ENCODE measurements around the gene CORO6. TPM values are rescaled to one million over a fixed set of nuclear protein-coding genes. Genes with fewer than 3 reads are reported as not detected.

Gene CORO6
- total RNA-seq (1 to 10 TPM in 1 of 2 donors, under 1 TPM in 1; 0.23 to 3.0 TPM), polyA plus RNA-seq (under 1 TPM; 0.44 to 0.75 TPM)

- DNase-seq (ENCODE audit: low spot score), result peak; percentile 68
- Histone ChIP-seq H3K27ac (ENCODE audit: low read depth in 1 of 2, low read length in 2 of 2) (no peak within 1 kb of the TSS), H3K27me3 (ENCODE audit: control insufficient read depth in 4 of 4, insufficient read depth in 4 of 4, low read length in 3 of 4) (peaks cover 0 to 2% (median 0%) of the 10 kb centered on the region in 4 donors)
Measured at GRCh38 chr17:29622337-29623282, at the start of gene CORO6. Gene CORO6 (minus strand): TSS chr17:29622912. CDS start chr17:29621421, 1,491 bp downstream.

DNA sequence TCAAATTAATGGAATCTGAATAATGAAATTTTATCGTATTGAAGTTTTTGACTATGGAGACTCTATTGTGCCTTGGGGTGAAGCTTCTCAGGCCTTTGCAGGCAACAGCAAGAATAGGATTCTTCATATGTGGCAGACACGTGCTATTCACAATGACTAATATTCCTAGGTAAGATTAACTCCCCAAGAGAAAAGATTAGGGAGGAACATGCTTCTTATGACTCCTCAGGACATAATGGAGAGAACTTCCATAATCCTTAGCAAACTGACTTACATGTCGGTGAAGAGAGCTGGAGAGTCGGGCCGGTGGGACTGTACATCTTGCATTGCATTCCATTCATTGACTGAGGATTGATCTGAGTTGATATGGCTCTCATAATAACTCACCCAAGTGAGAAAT, 48.9 kb upstream of the CORO6 start:
- peaks cover 4 to 14% (median 11%) of the 10 kb centered on the region in 4 donors for H3K36me3 ChIP-seq (ENCODE audit: control insufficient read depth in 4 of 4, insufficient read depth in 3 of 4, low read depth in 1 of 4, low read length in 3 of 4)
- TF ChIP-seq HNF4A (conservative IDR thresholded peaks at IDR 0.05) (no peak), GABPA (IDR thresholded peaks at IDR 0.05 in 1 of 2, conservative IDR thresholded peaks at IDR 0.05 in 1 of 2) (no peak)
- TF ChIP-seq, protein P1, sequence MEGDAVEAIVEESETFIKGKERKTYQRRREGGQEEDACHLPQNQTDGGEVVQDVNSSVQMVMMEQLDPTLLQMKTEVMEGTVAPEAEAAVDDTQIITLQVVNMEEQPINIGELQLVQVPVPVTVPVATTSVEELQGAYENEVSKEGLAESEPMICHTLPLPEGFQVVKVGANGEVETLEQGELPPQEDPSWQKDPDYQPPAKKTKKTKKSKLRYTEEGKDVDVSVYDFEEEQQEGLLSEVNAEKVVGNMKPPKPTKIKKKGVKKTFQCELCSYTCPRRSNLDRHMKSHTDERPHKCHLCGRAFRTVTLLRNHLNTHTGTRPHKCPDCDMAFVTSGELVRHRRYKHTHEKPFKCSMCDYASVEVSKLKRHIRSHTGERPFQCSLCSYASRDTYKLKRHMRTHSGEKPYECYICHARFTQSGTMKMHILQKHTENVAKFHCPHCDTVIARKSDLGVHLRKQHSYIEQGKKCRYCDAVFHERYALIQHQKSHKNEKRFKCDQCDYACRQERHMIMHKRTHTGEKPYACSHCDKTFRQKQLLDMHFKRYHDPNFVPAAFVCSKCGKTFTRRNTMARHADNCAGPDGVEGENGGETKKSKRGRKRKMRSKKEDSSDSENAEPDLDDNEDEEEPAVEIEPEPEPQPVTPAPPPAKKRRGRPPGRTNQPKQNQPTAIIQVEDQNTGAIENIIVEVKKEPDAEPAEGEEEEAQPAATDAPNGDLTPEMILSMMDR (IDR thresholded peaks at IDR 0.05; ENCODE audit: low read depth, low read length, missing input control), result no peak
- no peak for DNase-seq (ENCODE audit: low spot score)
- H3K4me1 ChIP-seq (ENCODE audit: control insufficient read depth in 4 of 4, insufficient read depth in 4 of 4, low read length in 3 of 4), result no peaks in the 10 kb centered on the region
- H3K27ac ChIP-seq (ENCODE audit: low read depth in 1 of 2, low read length in 2 of 2), result no peak overlapping the region
- no peak overlapping the region for H3K4me3 ChIP-seq (ENCODE audit: low read depth in 1 of 3, low read length in 3 of 3)
- no peaks in the 10 kb centered on the region for H3K27me3 ChIP-seq (ENCODE audit: control insufficient read depth in 4 of 4, insufficient read depth in 4 of 4, low read length in 3 of 4)
- H3K9me3 ChIP-seq (ENCODE audit: control insufficient read depth in 4 of 4, low read length in 3 of 4), result no peaks in the 10 kb centered on the region
- H3K9ac ChIP-seq (ENCODE audit: low read depth in 1 of 2, low read length in 2 of 2), result no peak overlapping the region
- 96% methylated on average over 5 of the region's 5 CpGs for WGBS

More at GRCh38 chr17:29622337-29623282, at the start of gene CORO6:
- Histone ChIP-seq H3K4me3 (ENCODE audit: low read depth in 1 of 3, low read length in 3 of 3) (peak within 1 kb of the TSS in 2 of 3 donors; percentile 45 to 55), H3K9me3 (ENCODE audit: control insufficient read depth in 4 of 4, low read length in 3 of 4) (no peaks in the 10 kb centered on the region), H3K9ac (ENCODE audit: low read depth in 1 of 2, low read length in 2 of 2) (no peak within 1 kb of the TSS), H3K4me1 (ENCODE audit: control insufficient read depth in 4 of 4, insufficient read depth in 4 of 4, low read length in 3 of 4) (peaks cover 7 to 18% (median 12%) of the 10 kb centered on the region in 4 donors), H3K36me3 (ENCODE audit: control insufficient read depth in 4 of 4, insufficient read depth in 3 of 4, low read depth in 1 of 4, low read length in 3 of 4) (no peaks in the 10 kb centered on the region)
- WGBS, result 8% methylated on average over 77 of the region's 77 CpGs
- TF ChIP-seq, protein P2, sequence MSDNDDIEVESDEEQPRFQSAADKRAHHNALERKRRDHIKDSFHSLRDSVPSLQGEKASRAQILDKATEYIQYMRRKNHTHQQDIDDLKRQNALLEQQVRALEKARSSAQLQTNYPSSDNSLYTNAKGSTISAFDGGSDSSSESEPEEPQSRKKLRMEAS (IDR thresholded peaks at IDR 0.05), result no peak
- TF ChIP-seq, protein P1 (IDR thresholded peaks at IDR 0.05; ENCODE audit: low read depth, low read length, missing input control), result no peak
- TF ChIP-seq RAD21 (IDR thresholded peaks at IDR 0.05), result no peak
- no peak for TF ChIP-seq TAF1 (conservative IDR thresholded peaks at IDR 0.05)
- no peak for TF ChIP-seq FOXA1 (IDR thresholded peaks at IDR 0.05)
- TF ChIP-seq EGR1 (IDR thresholded peaks at IDR 0.05; ENCODE audit: low read depth in 2 of 2), result no peak
- TF ChIP-seq ATF3 (IDR thresholded peaks at IDR 0.05), result no peak
- TF ChIP-seq HNF4A (conservative IDR thresholded peaks at IDR 0.05), result no peak
- TF ChIP-seq FOXA2 (IDR thresholded peaks at IDR 0.05), result no peak
- TF ChIP-seq GABPA (IDR thresholded peaks at IDR 0.05 in 1 of 2, conservative IDR thresholded peaks at IDR 0.05 in 1 of 2), result no peak
- no peak for TF ChIP-seq JUND (IDR thresholded peaks at IDR 0.05)
- TF ChIP-seq HNF4G (IDR thresholded peaks at IDR 0.05), result no peak
- TF ChIP-seq YY1 (IDR thresholded peaks at IDR 0.05), result no peak
- no peak for TF ChIP-seq SP1 (IDR thresholded peaks at IDR 0.05)
- TF ChIP-seq RXRA (IDR thresholded peaks at IDR 0.05), result no peak
- no peak for TF ChIP-seq ZBTB33 (IDR thresholded peaks at IDR 0.05)
- TF ChIP-seq NR2F2 (IDR thresholded peaks at IDR 0.05), result no peak
